22Rv1 (cell line): Measurements from ENCODE around the gene RALGPS1.
"Not testable (repeated sequence)": the region's sequence is repeated elsewhere in the genome, so short reads cannot be mapped to it uniquely, and the experiment has no call there.

Experiments
- H3K27ac ChIP-seq: fragments of 450-650 bp; 2 replicates; pipeline ENCODE4 v1.5.1; 2017
- CTCF ChIP-seq: fragments of 450-650 bp; IDR thresholded peaks from 2 replicates; pipeline ENCODE4 v1.5.1; 2017; ENCODE audit warnings: mild to moderate bottlenecking
- ZFX ChIP-seq: fragments of 450-650 bp; IDR thresholded peaks from 2 replicates; pipeline ENCODE4 v1.6.1; 2017; ENCODE audit warnings: antibody characterized with exemption, borderline replicate concordance

The RALGPS1 gene

GRCh38 chr9:127014910-127015540, 100.4 kb downstream of the RALGPS1 start:
- no peak overlapping the region for H3K27ac ChIP-seq
- TF ChIP-seq ZFX (no peak), CTCF (no peak)

- TF ChIP-seq ZFX (no peak), CTCF (no peak)
- no peak overlapping the region for H3K27ac ChIP-seq
Observed at GRCh38 chr9:127015921-127016512, 101.4 kb downstream of the RALGPS1 start.

- H3K27ac ChIP-seq: not testable (repeated sequence)
Observed at GRCh38 chr9:127017979-127018378, 103.4 kb downstream of the RALGPS1 start.

- H3K27ac ChIP-seq: no peak overlapping the region
- TF ChIP-seq ZFX (no peak), CTCF (no peak)
Observed at GRCh38 chr9:127018935-127019334, 104.4 kb downstream of the RALGPS1 start.

- TF ChIP-seq CTCF: no peak
- TF ChIP-seq ZFX: no peak
- no peak overlapping the region for H3K27ac ChIP-seq
Observed at GRCh38 chr9:127020036-127020801, 105.6 kb downstream of the RALGPS1 start.

GRCh38 chr9:127020802-127021078, 106.2 kb downstream of the RALGPS1 start:
- TF ChIP-seq CTCF (no peak), ZFX (no peak)
- H3K27ac ChIP-seq: no peak overlapping the region

GRCh38 chr9:127021664-127022363, 107.2 kb downstream of the RALGPS1 start:
- TF ChIP-seq ZFX: no peak
- TF ChIP-seq CTCF: no peak
- no peak overlapping the region for H3K27ac ChIP-seq
